ENCODE data around the gene TEX13A. TPM values are rescaled to one million over a fixed set of nuclear protein-coding genes. Genes with fewer than 3 reads are reported as not detected.

Gene TEX13A
- total and polyA plus RNA-seq, 2 of the 8 experiments (the other 6 are each of a cell fraction or from before 2014, with no cell fraction given): not detected

GRCh38 chrX:105263801-105264200, 43.3 kb upstream of the TEX13A start:
- no peaks in the 10 kb centered on the region for H3K27me3 ChIP-seq (replicated peaks in 1 of 4; ENCODE audit: control insufficient read depth in 3 of 4, extremely low read depth in 1 of 4, insufficient read depth in 3 of 4, low read length in 3 of 4)
- no peak overlapping the region for H3K56ac ChIP-seq (replicated peaks; ENCODE audit: insufficient read length, low read depth, low read length)
- no peak overlapping the region for H2BK12ac ChIP-seq (ENCODE audit: low read depth, low read length)
- no peak overlapping the region for H3K4me2 ChIP-seq (ENCODE audit: insufficient read depth in 1 of 2, low read depth in 2 of 2, low read length in 2 of 2)
- 100% methylated on average over 1 of the region's 1 CpG; no CpG with 5 or more reads in 1 of the 2 experiments for WGBS, 2 experiments (ENCODE audit: extremely low coverage in 1 of 2, insufficient coverage in 1 of 2, insufficient read length in 1 of 2, insufficient replicate concordance in 2 of 2, low coverage in 1 of 2, low lambda C conversion rate in 2 of 2, missing lambda C conversion rate in 1 of 2)
- H4K91ac ChIP-seq (replicated peaks; ENCODE audit: insufficient read length, low read length): no peak overlapping the region
- no peak overlapping the region for H4K8ac ChIP-seq (ENCODE audit: extremely low read depth, insufficient read depth, low read length)
- no peak overlapping the region for H2BK15ac ChIP-seq (ENCODE audit: low read length)
- H3K4ac ChIP-seq (replicated peaks; ENCODE audit: insufficient read length, low read depth, low read length): no peak overlapping the region
- H4K5ac ChIP-seq (ENCODE audit: insufficient read length, low read depth, low read length): no peak overlapping the region
- no peak overlapping the region for H3K27ac ChIP-seq (ENCODE audit: low read depth, low read length)
- H3K23ac ChIP-seq (ENCODE audit: insufficient read length): no peak overlapping the region
- no peaks in the 10 kb centered on the region for H3K4me1 ChIP-seq (replicated peaks in 1 of 4; ENCODE audit: control insufficient read depth in 3 of 4, insufficient read depth in 4 of 4, low read length in 3 of 4)
- POLR2A ChIA-PET (ENCODE audit: partially characterized antibody): no interaction called here
- no peak overlapping the region for H2BK120ac ChIP-seq (replicated peaks; ENCODE audit: low read depth, low read length)
- H2BK20ac ChIP-seq (ENCODE audit: low read length): no peak overlapping the region
- H3K14ac ChIP-seq (ENCODE audit: insufficient read length): no peak overlapping the region
- no peak overlapping the region for H2AK5ac ChIP-seq (ENCODE audit: low read depth, low read length)
- no peak for DNase-seq (ENCODE audit: low read depth in 1 of 2, low spot score in 2 of 2)
- no peak for FAIRE-seq
- no peaks in the 10 kb centered on the region for H3K79me1 ChIP-seq (ENCODE audit: low read depth, low read length)
- CTCF ChIA-PET (ENCODE audit: partially characterized antibody): no interaction called here
- H2BK5ac ChIP-seq (ENCODE audit: low read depth, low read length): no peak overlapping the region
- no peak overlapping the region for H3K9ac ChIP-seq (replicated peaks in 1 of 4; ENCODE audit: extremely low read depth in 1 of 4, low read depth in 3 of 4, low read length in 3 of 4)
- H4K20me1 ChIP-seq (replicated peaks in 1 of 2; ENCODE audit: control insufficient read depth in 1 of 2, insufficient read depth in 2 of 2, low read length in 2 of 2): no peaks in the 10 kb centered on the region
- no peak overlapping the region for H3K4me3 ChIP-seq (ENCODE audit: extremely low read depth in 1 of 4, insufficient read depth in 2 of 4, low read depth in 3 of 4, low read length in 4 of 4)
- H3K18ac ChIP-seq (ENCODE audit: extremely low read depth, low read length): no peak overlapping the region
- no peaks in the 10 kb centered on the region for H3K36me3 ChIP-seq (ENCODE audit: control insufficient read depth in 2 of 4, insufficient read depth in 4 of 4, low read length in 3 of 4)
- H3K9me3 ChIP-seq (ENCODE audit: insufficient read depth in 2 of 2, low read depth in 1 of 2, low read length in 1 of 2): no peaks in the 10 kb centered on the region
- H3K23me2 ChIP-seq (ENCODE audit: low read depth, low read length): no peaks in the 10 kb centered on the region
- H2AFZ ChIP-seq (ENCODE audit: low read length): no peak overlapping the region
- H3K79me2 ChIP-seq (ENCODE audit: control insufficient read depth in 1 of 2, insufficient read depth in 2 of 2, low read length in 2 of 2): no peaks in the 10 kb centered on the region
- TF ChIP-seq ZNF274 (IDR thresholded peaks at IDR 0.05; ENCODE audit: borderline replicate concordance, extremely low read depth, low read length): no peak
- no peak for TF ChIP-seq CTBP2 (IDR thresholded peaks at IDR 0.05; ENCODE audit: borderline replicate concordance, insufficient read depth, insufficient read length, low read length)
- TF ChIP-seq JUND (IDR thresholded peaks at IDR 0.05; ENCODE audit: low read length): no peak
- TF ChIP-seq FOSL1 (IDR thresholded peaks at IDR 0.05; ENCODE audit: insufficient read depth, low read depth, low read length): no peak
- no peak for TF ChIP-seq TEAD4 (IDR thresholded peaks at IDR 0.05; ENCODE audit: low read depth, low read length)
- TF ChIP-seq POU5F1 (IDR thresholded peaks at IDR 0.05; ENCODE audit: low read depth, low read length): no peak
- TF ChIP-seq CHD2 (IDR thresholded peaks at IDR 0.05; ENCODE audit: low read length): no peak
- no peak for TF ChIP-seq SIN3A (conservative IDR thresholded peaks at IDR 0.05 in 1 of 2, IDR thresholded peaks at IDR 0.05 in 1 of 2; ENCODE audit: low read depth in 1 of 2, low read length in 2 of 2)
- no peak for TF ChIP-seq ATF3 (IDR thresholded peaks at IDR 0.05; ENCODE audit: insufficient read depth, low read depth, low read length)
- TF ChIP-seq SIX5 (IDR thresholded peaks at IDR 0.05; ENCODE audit: low read depth, low read length): no peak
- no peak for TF ChIP-seq BACH1 (IDR thresholded peaks at IDR 0.05; ENCODE audit: low read length)
- TF ChIP-seq PHF8 (conservative IDR thresholded peaks at IDR 0.05; ENCODE audit: low read depth, low read length): no peak

Data from H1 (cell line).